Dedifferentiated amniotic fluid mesenchymal stem cell (primary cell): ENCODE results near the gene KRTAP20-3.

Experiments
- DNase-seq: peaks from one replicate; pipeline ENCODE4 v3.0.0-alpha.2; 2016; ENCODE audit errors: extremely low spot score

KRTAP20-3 gene

DNA sequence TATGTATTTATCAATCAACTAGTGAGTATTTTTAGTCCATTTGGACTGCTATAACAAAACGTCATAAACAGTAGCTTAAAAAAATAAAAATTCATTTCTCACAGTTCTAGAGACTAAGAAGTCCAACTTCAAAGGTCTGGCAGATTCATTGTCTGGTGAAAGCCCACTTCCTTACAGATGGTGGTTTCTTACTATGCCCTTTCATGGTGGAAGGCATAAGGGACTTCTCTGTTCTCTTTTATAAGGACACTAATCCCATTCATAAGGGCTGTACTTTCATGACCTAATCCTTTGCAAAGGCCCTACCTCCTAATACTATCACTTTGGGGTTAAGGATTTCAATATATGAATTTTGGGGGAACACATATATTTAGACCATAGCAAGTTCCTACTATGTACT, 37.9 kb downstream of the KRTAP20-3 start:
- no peak for DNase-seq

DNA sequence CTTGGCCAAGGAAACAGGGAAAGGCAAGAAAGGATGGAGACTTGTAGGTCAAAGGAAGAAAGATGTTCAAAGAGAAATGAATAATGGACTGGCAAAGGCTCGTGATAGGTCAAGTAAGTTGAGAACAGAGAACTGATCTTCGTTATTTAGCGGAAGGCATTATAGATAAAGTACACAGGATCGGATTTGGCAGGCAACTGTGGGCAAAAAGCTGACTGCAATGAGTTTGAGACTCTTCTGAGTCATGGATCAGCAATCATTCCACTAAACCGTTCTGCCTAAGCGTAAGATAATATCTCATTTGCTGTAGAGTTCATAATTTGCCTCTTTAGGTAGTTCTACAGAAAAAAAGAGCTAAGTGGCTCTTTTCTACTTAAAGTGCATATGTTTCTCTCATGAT, 41.8 kb downstream of the KRTAP20-3 start:
- no peak for DNase-seq

- no peak for DNase-seq
These were observed 47.2 kb downstream of the KRTAP20-3 start for GRCh38 chr21:30689822-30690221.
